Spleen (tissue), 3 donors: Measurements from ENCODE around the gene AGMO.

ENCODE experiments used
- POLR2A ChIP-seq, 3 donors: fragments of 450-650 bp; IDR thresholded peaks; one replicate each; pipeline ENCODE4 v1.5.1; 2017; ENCODE audit warnings: antibody characterized with exemption in 3 of 3, mild to moderate bottlenecking in 1 of 3
- POLR2AphosphoS5 ChIP-seq, 3 donors: sonication (generic); formaldehyde crosslinking; IDR thresholded peaks; one replicate each; pipeline ENCODE4 v1.5.1; 2017; ENCODE audit warnings: antibody characterized with exemption in 3 of 3

GRCh38 chr7:15476531-15476918 is 85.3 kb downstream of the AGMO start:
- TF ChIP-seq POLR2A (IDR thresholded peaks at IDR 0.05) = no peak
- no peak for TF ChIP-seq POLR2AphosphoS5 (IDR thresholded peaks at IDR 0.05)
